OCI-LY1 (cell line): ENCODE data around the gene LY86.

Experiments
- H2AFZ ChIP-seq: fragments of 200-600 bp; sonication (generic), shearing (Covaris generic); 2 replicates; pipeline ENCODE4 v1.6.0; 2014; ENCODE audit warnings: antibody characterized with exemption, mild to moderate bottlenecking, low read length
- H3F3A ChIP-seq: fragments of 200-600 bp; sonication (generic), shearing (Covaris generic); 2 replicates; pipeline ENCODE4 v1.6.0; 2014; ENCODE audit warnings: mild to moderate bottlenecking, antibody characterized with exemption, low read length, moderate library complexity; ENCODE audit not compliant: insufficient read depth
- H3K27ac ChIP-seq: fragments of 200-600 bp; sonication (generic); 2 replicates; pipeline ENCODE4 v1.5.1; 2014; ENCODE audit warnings: low read length, mixed run types, mild to moderate bottlenecking, low read depth; ENCODE audit not compliant: poor library complexity, severe bottlenecking
- H3K27me3 ChIP-seq: fragments of 200-600 bp; sonication (generic); 2 replicates; pipeline ENCODE4 v1.6.0; 2014; ENCODE audit warnings: antibody characterized with exemption, mild to moderate bottlenecking, low read length, moderate library complexity; ENCODE audit not compliant: insufficient read depth
- H3K36me3 ChIP-seq: fragments of 200-600 bp; sonication (generic); 2 replicates; pipeline ENCODE4 v1.6.1; 2014; ENCODE audit warnings: mild to moderate bottlenecking, antibody characterized with exemption, low read length, moderate library complexity, mixed read lengths; ENCODE audit not compliant: insufficient read depth
- H3K4me1 ChIP-seq: fragments of 200-600 bp; sonication (generic); 2 replicates; pipeline ENCODE4 v1.5.1; 2014; ENCODE audit warnings: mild to moderate bottlenecking, low read length, moderate library complexity; ENCODE audit not compliant: insufficient read depth, severe bottlenecking
- H3K4me2 ChIP-seq: fragments of 200-600 bp; sonication (generic), shearing (Covaris generic); 2 replicates; pipeline ENCODE4 v1.6.1; 2014; ENCODE audit warnings: low read length
- H3K4me3 ChIP-seq: fragments of 200-600 bp; sonication (generic); 2 replicates; pipeline ENCODE4 v1.5.1; 2014; ENCODE audit warnings: low read length, low read depth, mild to moderate bottlenecking, mixed read lengths; ENCODE audit not compliant: poor library complexity, severe bottlenecking
- H3K79me2 ChIP-seq: fragments of 200-600 bp; shearing (Covaris generic); 2 replicates; pipeline ENCODE4 v1.6.1; 2016; ENCODE audit warnings: mixed run types, low read length, mixed read lengths; ENCODE audit not compliant: insufficient read depth
- H3K9ac ChIP-seq: fragments of 200-600 bp; sonication (generic), shearing (Covaris generic); 2 replicates; pipeline ENCODE4 v1.6.1; 2014; ENCODE audit warnings: mild to moderate bottlenecking, low read length, mixed read lengths
- H3K9me2 ChIP-seq: fragments of 200-600 bp; sonication (generic), shearing (Covaris generic); 2 replicates; pipeline ENCODE4 v1.6.1; 2014; ENCODE audit warnings: low read depth, mild to moderate bottlenecking, low read length, mixed read lengths
- H3K9me3 ChIP-seq: fragments of 200-600 bp; shearing (Covaris generic); 2 replicates; pipeline ENCODE4 v1.6.1; 2014; ENCODE audit warnings: low read length, mixed read lengths
- H4K20me1 ChIP-seq: fragments of 200-600 bp; sonication (generic), shearing (Covaris generic); 2 replicates; pipeline ENCODE4 v1.6.0; 2016; ENCODE audit warnings: mild to moderate bottlenecking, low read length; ENCODE audit not compliant: insufficient read depth
- CTCF ChIP-seq: fragments of 200-600 bp; sonication (generic), shearing (Covaris generic); IDR thresholded peaks from 2 replicates; pipeline ENCODE4 v1.5.1; 2017; ENCODE audit warnings: mild to moderate bottlenecking, antibody characterized with exemption, low read length, moderate library complexity, mixed read lengths
- EZH2 ChIP-seq: fragments of 200-600 bp; sonication (generic), shearing (Covaris generic); IDR thresholded peaks from 2 replicates; pipeline ENCODE4 v1.8.0; 2017; ENCODE audit warnings: borderline replicate concordance, mixed run types, mild to moderate bottlenecking, antibody characterized with exemption, low read length, moderate library complexity, mixed read lengths

LY86 gene

GRCh38 chr6:6577735-6578134, 10.8 kb upstream of the LY86 start:
- no peak for TF ChIP-seq CTCF
- no peak for TF ChIP-seq EZH2
- Histone ChIP-seq H3K4me3 (no peak overlapping the region), H3K36me3 (peaks cover 32% of the 10 kb centered on the region), H3K4me1 (no peaks in the 10 kb centered on the region), H4K20me1 (no peaks in the 10 kb centered on the region), H3F3A (no peaks in the 10 kb centered on the region), H3K4me2 (no peak overlapping the region), H3K9me3 (peaks cover 25% of the 10 kb centered on the region), H3K9ac (no peak overlapping the region), H2AFZ (no peak overlapping the region), H3K9me2 (no peaks in the 10 kb centered on the region), H3K27ac (no peak overlapping the region), H3K79me2 (no peaks in the 10 kb centered on the region), H3K27me3 (no peaks in the 10 kb centered on the region)

GRCh38 chr6:6579281-6579680, 9.2 kb upstream of the LY86 start:
- H3K36me3 ChIP-seq, result peaks cover 35% of the 10 kb centered on the region
- H3K27me3 ChIP-seq, result no peaks in the 10 kb centered on the region
- no peaks in the 10 kb centered on the region for H3K79me2 ChIP-seq
- H3K9me3 ChIP-seq, result peaks cover 14% of the 10 kb centered on the region; the same call in 1 of the 2 replicates
- H3K4me2 ChIP-seq, result no peak overlapping the region
- H3K9me2 ChIP-seq, result no peaks in the 10 kb centered on the region
- no peak for TF ChIP-seq CTCF
- TF ChIP-seq EZH2, result no peak
- H3K27ac ChIP-seq, result no peak overlapping the region
- H3F3A ChIP-seq, result no peaks in the 10 kb centered on the region
- peaks cover 10% of the 10 kb centered on the region for H3K4me1 ChIP-seq
- H3K4me3 ChIP-seq, result no peak overlapping the region
- no peaks in the 10 kb centered on the region for H4K20me1 ChIP-seq
- no peak overlapping the region for H3K9ac ChIP-seq
- no peak overlapping the region for H2AFZ ChIP-seq

- Histone ChIP-seq H3K4me1 (peaks cover 21% of the 10 kb centered on the region), H2AFZ (no peak overlapping the region), H3K27ac (no peak overlapping the region), H4K20me1 (no peaks in the 10 kb centered on the region), H3K36me3 (peaks cover 32% of the 10 kb centered on the region), H3K9me2 (no peaks in the 10 kb centered on the region), H3K9me3 (peaks cover 11% of the 10 kb centered on the region; the same call in 1 of the 2 replicates), H3K4me3 (no peak overlapping the region), H3F3A (no peaks in the 10 kb centered on the region), H3K9ac (no peak overlapping the region), H3K4me2 (no peak overlapping the region), H3K79me2 (no peaks in the 10 kb centered on the region), H3K27me3 (no peaks in the 10 kb centered on the region)
- TF ChIP-seq CTCF (no peak), EZH2 (no peak)
Observed at GRCh38 chr6:6580225-6580856, 8.2 kb upstream of the LY86 start.
